Stimulated activated effector memory CD8-positive, alpha-beta T cell treated with anti-CD3 and anti-CD28 coated beads, Interleukin-12 subunit alpha, Interleukin-12 subunit beta, amount 100 ng/mL, for 72 hours (primary cell): ENCODE measurements around the gene GALP.
"Not testable (repeated sequence)": the region's sequence is repeated elsewhere in the genome, so short reads cannot be mapped to it uniquely, and the experiment has no call there.

Source experiments
- ATAC-seq: fragments of 150-1000 bp; cut with Tn5 transposase; 2 replicates; pipeline ENCODE4 v1.10.0; 2021
- DNase-seq, 2 donors: peaks; one replicate each; pipeline ENCODE4 v3.0.0; 2021 to 2022; ENCODE audit warnings: low spot score in 2 of 2
- H3K27ac Mint-ChIP-seq: one replicate; pipeline ENCODE4 v1.8.0; 2022; ENCODE audit warnings: mild to moderate bottlenecking, mixed read lengths
- H3K36me3 Mint-ChIP-seq: one replicate; pipeline ENCODE4 v1.8.0; 2022; ENCODE audit warnings: mild to moderate bottlenecking, mixed read lengths
- H3K4me1 Mint-ChIP-seq: one replicate; pipeline ENCODE4 v1.8.0; 2022; ENCODE audit warnings: mixed read lengths
- H3K4me3 Mint-ChIP-seq: one replicate; pipeline ENCODE4 v1.8.0; 2022; ENCODE audit warnings: mild to moderate bottlenecking, mixed read lengths
- H3K9me3 Mint-ChIP-seq: one replicate; pipeline ENCODE4 v1.8.0; 2022; ENCODE audit warnings: mixed read lengths

The GALP gene

DNA sequence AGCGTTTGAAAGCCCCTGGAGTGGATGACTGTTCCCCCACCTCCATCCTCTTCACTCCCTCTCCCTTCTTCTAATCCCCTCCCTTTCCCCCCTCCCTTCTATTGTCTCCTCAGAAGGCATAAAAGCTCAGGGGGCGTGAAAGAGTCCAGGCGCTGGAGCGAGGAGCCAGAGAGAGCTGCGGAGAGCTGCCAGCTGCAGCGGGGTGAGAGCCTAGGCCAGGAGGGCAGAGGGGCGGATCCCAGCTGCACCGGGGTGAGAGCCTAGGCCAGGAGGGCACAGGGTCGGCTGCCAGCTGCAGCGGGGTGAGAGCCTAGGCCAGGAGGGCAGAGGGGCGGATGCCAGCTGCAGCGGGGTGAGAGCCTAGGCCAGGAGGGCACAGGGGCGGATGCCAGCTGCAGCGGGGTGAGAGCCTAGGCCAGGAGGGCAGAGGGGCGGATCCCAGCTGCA, at the start of gene GALP:
Gene GALP (plus strand): TSS at position 148 of the 447 bp plus-strand sequence. CDS start 1,101 bp downstream, outside the sequence.
- H3K9me3 Mint-ChIP-seq, H3K4me1 Mint-ChIP-seq, ATAC-seq, DNase-seq, H3K4me3 Mint-ChIP-seq, H3K27ac Mint-ChIP-seq, H3K36me3 Mint-ChIP-seq: not testable (repeated sequence)

DNA sequence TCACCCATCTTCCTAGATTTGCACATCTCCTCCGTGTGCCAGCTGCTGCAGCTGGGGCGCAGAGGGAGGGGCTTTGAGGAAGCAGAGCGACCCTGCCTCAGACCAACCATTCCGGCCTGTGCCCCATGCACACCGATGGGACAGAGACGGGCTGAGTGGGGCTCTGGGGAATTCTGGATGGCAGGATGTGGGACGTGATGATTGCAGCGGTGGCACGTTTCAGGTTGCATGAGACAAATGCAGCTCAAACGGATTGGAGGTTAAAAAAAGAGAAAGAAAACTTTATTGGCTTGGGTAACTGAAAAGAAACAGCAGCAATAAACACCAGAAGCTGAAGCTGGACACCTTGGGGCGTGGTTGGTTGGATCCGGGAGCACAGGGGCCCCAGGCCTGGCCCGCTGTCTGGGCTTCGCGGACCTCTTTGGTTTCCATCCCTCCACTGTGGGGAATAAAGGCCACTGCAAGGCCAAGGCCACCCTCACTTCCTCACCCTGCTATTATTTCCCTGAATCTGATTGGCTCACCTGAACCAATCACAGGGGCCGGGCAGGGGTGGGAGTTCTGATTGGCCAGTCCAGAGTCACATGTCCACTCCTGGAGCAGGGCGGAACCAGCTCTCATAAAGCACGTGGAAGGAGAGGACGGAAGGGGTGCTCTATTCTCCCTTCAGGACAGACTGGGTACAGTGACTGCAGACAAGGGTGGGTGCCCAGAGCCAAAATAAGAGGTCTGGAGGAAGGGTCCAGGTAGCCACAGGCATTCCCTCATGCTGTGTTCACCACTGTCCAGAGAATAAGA, 48.6 kb upstream of the GALP start:
- Mint-ChIP-seq H3K4me3 (no peak overlapping the region), H3K27ac (no peak overlapping the region), H3K4me1 (no peaks in the 10 kb centered on the region), H3K9me3 (no peaks in the 10 kb centered on the region), H3K36me3 (no peaks in the 10 kb centered on the region)
- no peak for DNase-seq
- peak; percentile 36 for ATAC-seq

DNA sequence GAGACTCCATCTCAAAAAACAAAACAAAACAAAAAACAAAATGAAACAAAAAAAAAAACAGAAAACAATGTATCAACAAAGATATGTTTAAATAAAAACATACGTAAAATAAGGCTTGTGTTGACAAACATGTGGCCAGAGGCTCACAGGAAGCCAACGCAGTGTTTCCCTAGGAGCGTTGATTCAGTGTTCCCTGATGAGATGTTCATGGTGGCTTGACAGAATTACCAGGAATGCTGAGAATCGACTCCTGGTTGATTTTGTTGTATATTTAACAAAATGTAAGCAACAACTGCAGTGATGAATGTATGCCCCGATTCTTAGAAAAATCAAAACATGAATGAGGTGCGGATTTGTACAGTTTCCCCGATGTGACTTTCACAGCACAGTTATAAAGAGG, 45.8 kb upstream of the GALP start:
- Mint-ChIP-seq H3K9me3 (no peaks in the 10 kb centered on the region), H3K36me3 (no peaks in the 10 kb centered on the region), H3K4me3 (no peak overlapping the region), H3K4me1 (no peaks in the 10 kb centered on the region), H3K27ac (no peak overlapping the region)
- no peak for ATAC-seq
- DNase-seq: no peak

DNA sequence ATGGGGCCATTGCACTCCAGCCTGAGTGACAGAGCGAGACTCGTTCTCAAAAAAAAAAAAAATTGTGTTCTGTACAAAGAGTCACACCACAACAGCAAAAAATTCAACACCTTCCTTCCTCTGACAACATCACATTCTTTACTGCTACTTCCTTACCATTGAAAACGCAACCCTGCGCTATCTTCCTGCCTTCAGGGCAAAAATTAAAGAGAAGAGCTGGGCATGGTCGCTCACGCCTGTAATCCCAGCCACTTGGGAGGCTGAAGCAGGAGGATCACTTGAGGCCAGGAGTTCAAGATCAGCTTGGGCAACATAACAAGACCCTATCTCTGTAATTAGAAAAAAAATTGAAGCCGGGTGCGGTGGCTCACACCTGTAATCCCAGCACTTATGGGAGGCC, 44.2 kb upstream of the GALP start:
- no peak overlapping the region for H3K27ac Mint-ChIP-seq
- H3K36me3 Mint-ChIP-seq: no peaks in the 10 kb centered on the region
- no peak for DNase-seq
- H3K9me3 Mint-ChIP-seq: no peaks in the 10 kb centered on the region
- no peak overlapping the region for H3K4me3 Mint-ChIP-seq
- no peak for ATAC-seq
- no peaks in the 10 kb centered on the region for H3K4me1 Mint-ChIP-seq

DNA sequence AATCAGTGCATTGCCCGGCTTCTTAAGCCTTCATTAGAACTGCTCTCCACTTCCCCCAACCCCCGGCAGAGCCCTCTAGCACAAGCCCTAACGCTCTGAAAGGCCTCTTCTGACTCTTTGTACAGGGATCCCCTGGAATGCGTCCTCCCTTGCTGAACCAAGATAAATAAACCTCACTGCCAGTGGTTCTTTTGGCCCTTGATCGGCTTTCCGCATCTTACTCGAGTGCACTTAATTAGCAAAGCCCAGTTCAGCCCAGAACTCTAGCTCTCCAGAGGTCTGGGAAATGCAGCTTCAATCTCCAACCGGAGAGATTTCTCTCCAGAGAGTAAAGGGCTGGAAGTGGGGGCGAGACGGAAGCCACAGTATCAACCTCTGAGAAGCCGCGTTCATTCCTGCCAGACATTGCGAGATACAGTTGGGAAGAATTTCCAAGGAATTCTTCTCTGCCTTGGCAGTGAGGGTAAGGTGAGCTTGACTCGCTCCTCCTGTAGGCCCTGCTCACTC, 43.4 kb upstream of the GALP start:
- DNase-seq (no peak), ATAC-seq (no peak)
- no peak overlapping the region for H3K27ac Mint-ChIP-seq
- H3K4me1 Mint-ChIP-seq: no peaks in the 10 kb centered on the region
- H3K4me3 Mint-ChIP-seq: no peak overlapping the region
- no peaks in the 10 kb centered on the region for H3K36me3 Mint-ChIP-seq
- H3K9me3 Mint-ChIP-seq: no peaks in the 10 kb centered on the region

DNA sequence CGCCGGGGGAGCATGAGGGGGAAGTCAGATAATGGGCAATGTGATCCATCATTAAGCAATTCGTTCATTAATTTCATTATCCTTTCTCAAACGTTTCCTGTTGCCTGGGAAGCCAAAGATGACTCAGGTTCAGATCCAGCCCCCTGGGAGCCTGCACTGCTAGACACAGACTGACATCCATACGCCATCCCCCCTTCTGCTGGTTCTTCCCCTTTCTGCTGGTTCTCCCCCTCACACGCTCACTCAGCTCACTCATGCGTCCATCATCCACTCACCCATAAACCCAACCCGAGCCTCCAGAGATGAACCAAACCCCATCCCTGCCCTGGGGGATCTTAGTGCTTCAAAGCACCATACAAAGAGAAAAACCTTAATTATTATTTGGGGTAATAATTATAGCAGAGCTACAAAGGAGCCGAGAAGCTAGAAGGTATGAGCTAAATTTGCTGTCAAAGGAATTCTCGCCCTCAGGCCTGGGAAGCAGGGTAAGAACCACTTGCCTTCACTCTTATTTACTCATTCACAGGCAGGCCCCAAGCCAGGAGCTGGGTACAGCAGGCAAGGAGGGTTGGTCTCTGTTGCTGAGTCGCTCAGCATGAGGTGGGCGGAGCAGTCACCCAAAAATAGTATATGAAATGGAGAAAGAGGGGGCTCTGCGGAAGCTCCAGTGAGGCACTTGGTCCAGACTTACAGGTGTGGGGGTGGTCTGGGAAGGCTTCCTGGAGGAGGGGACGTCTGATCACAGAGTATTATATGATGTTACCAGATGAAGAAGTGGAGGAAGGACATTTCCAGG, 41.8 kb upstream of the GALP start:
- DNase-seq (no peak), ATAC-seq (peak; percentile 45)
- Mint-ChIP-seq H3K27ac (no peak overlapping the region), H3K4me3 (no peak overlapping the region), H3K9me3 (no peaks in the 10 kb centered on the region), H3K4me1 (no peaks in the 10 kb centered on the region), H3K36me3 (peaks cover 4% of the 10 kb centered on the region)

DNA sequence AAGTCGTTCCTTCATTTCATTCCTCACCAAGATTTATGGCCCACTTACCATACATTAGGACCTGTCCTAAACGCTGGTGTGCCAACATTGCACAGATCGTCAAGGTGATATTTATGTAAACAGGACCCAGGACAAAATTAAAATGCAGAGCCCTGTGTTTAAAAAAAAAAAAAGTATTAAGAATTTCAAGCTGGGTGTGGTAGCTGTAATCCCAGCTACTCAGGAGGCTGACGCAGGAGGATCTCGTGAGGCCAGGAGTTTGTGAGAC, 41.2 kb upstream of the GALP start:
- ATAC-seq (no peak), DNase-seq (no peak)
- H3K4me3 Mint-ChIP-seq: no peak overlapping the region
- H3K4me1 Mint-ChIP-seq: peaks cover 2% of the 10 kb centered on the region
- H3K9me3 Mint-ChIP-seq: no peaks in the 10 kb centered on the region
- H3K36me3 Mint-ChIP-seq: peaks cover 4% of the 10 kb centered on the region
- no peak overlapping the region for H3K27ac Mint-ChIP-seq

DNA sequence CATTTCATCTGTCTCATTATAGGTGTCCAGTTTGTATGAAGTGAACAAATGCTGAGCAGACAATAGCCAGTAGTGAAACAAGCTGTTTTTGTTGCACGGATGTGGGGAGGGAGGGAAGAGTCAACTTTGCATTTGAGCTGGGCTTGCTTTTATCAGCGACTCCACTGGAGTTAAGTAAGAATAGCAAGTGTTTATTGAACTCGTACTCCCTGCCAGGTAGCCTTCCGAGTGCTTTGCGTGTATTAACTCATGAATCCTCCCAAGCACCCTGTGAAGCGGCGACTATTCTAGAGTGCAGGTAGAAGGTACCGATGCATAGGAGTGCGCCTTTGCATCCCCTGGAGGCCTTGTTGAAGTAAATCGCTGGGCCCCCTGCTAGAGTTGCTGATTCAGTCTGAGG, 39.4 kb upstream of the GALP start:
- DNase-seq (no peak), ATAC-seq (no peak)
- Mint-ChIP-seq H3K27ac (no peak overlapping the region), H3K4me1 (peaks cover 17% of the 10 kb centered on the region), H3K4me3 (no peak overlapping the region), H3K36me3 (peaks cover 21% of the 10 kb centered on the region), H3K9me3 (no peaks in the 10 kb centered on the region)

DNA sequence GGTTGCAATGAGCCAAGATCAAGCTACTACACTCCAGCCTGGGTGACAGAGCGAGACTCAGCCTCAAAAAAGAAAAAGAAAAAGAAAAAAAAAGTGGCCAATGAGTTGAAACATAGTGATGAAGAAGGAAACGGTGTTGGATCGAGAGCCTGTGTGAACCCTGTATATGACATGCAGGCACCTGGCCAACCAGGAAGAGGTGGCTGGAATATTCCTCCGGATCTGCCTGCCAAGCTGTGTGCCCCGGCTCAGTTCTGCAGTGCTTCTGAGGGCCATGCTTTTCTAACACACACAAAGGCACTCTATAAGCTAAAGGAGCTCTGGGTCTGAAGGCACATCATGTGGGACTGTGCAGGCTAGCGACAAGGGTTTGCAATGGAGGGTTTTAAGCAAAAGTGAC, 38.4 kb upstream of the GALP start:
- H3K36me3 Mint-ChIP-seq: peaks cover 21% of the 10 kb centered on the region
- no peak for ATAC-seq
- H3K4me3 Mint-ChIP-seq: no peak overlapping the region
- no peaks in the 10 kb centered on the region for H3K9me3 Mint-ChIP-seq
- H3K4me1 Mint-ChIP-seq: peaks cover 23% of the 10 kb centered on the region
- no peak for DNase-seq
- no peak overlapping the region for H3K27ac Mint-ChIP-seq

DNA sequence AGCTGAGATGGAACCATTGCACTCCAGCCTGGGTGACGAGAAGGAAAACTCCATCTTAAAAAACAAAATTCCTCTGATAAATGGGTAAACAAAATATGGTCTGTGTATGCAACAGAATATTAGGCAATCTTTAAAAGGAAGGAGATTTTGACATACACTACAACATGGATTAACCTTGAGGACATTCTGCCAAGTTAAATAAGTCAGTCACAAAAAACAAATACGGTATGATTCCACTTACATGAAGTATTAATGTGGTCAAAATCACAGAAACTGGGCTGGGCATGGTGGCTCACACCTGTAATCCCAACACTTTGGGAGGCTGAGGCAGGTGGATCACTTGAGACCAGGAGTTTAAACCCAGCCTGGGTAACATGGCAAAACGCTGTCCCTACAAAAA, 37.7 kb upstream of the GALP start:
- DNase-seq (no peak), ATAC-seq (no peak)
- H3K4me3 Mint-ChIP-seq: peak overlapping the region; percentile 96
- no peaks in the 10 kb centered on the region for H3K9me3 Mint-ChIP-seq
- H3K36me3 Mint-ChIP-seq: peaks cover 21% of the 10 kb centered on the region
- no peak overlapping the region for H3K27ac Mint-ChIP-seq
- H3K4me1 Mint-ChIP-seq: peaks cover 29% of the 10 kb centered on the region

DNA sequence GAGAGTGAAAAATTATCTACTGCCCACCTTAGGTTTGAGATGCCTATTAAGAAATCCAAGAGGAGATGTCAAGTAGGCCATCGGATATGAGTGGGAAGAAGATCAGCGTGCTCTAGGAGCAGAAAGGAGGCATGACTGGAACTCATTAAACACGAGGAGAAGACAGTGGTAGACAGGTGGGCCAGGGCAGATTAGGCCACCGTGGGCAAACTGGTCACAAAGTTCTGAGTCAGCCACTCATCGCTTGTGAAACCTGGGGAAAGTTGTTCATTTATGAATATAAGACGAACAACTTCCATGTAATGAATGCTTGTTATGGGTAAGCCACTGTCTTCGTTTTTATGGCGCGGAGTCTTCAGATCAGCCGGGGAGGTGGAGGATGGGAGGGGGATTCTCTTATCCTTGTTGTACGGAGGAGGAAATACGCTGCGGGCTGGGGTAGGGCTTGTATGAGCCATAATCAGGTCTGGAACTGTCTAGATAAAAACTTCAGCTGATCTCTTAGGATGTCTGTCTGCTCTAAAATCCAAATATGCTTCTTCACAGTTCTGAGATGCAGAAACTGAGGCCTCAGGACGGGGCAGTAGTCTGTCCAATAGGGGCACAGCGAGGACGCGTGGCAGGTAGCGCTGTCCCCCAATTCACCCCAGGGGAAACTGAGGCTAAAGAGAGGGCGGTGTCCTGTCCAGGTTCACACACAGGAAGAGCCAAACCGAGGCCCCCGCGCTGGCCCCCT, 35.8 kb upstream of the GALP start:
- peak overlapping the region; percentile 96 for H3K4me3 Mint-ChIP-seq
- H3K36me3 Mint-ChIP-seq: peaks cover 21% of the 10 kb centered on the region
- H3K9me3 Mint-ChIP-seq: no peaks in the 10 kb centered on the region
- peak overlapping the region; percentile 98 for H3K27ac Mint-ChIP-seq
- no peak for DNase-seq
- no peak for ATAC-seq
- peaks cover 46% of the 10 kb centered on the region for H3K4me1 Mint-ChIP-seq

DNA sequence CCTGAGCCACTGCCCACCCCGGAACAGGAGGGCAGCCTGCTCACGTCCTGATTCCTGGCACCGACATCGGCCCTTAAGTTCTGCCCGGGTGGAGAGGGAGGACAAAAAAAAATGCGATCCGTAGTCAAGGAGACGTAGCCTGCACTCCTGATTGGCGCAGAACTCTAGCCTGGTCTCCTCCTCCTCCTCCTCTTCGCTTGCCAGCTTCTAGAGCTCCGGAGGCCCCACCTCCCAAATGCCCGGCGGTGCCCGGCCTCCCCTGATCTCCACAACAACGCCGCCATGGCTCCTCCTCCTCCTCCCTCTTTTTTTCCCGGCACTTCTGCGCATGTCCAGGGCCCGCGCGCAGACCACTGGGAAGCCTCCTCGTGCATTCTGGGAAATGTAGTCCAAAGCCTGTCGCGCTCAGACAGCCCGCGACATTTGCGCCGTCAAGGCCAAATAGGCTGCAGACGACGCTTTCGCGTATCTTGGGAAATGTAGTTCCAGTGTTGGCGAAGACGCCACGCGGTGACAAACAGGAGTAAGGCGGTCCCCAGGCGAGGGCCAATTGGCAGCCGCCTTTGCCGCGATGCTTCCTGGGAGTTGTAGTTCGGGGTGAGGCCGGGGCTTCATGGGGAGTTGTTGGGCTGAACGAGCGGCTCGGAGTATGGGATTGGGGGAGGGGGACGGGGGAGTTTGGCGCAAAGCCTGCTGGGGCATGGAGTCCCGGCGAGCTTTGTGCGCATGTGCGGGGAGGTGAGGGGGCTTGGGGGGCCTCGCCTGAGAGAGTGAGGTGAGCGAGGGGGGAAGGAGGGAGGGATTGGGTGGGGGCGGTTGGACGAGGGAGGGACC, 35.0 kb upstream of the GALP start, which contains the start of gene ZNF444:
Gene ZNF444 (plus strand): TSS at position 705 of the 834 bp plus-strand sequence. CDS start 5,625 bp downstream, outside the sequence.
- Mint-ChIP-seq H3K4me3 (peak within 1 kb of the TSS; percentile 96), H3K4me1 (peaks cover 46% of the 10 kb centered on the region), H3K27ac (peak within 1 kb of the TSS; percentile 98), H3K9me3 (no peaks in the 10 kb centered on the region), H3K36me3 (peaks cover 21% of the 10 kb centered on the region)
- peak; percentile 93 for ATAC-seq
- DNase-seq: peak; percentile 94 to 99

DNA sequence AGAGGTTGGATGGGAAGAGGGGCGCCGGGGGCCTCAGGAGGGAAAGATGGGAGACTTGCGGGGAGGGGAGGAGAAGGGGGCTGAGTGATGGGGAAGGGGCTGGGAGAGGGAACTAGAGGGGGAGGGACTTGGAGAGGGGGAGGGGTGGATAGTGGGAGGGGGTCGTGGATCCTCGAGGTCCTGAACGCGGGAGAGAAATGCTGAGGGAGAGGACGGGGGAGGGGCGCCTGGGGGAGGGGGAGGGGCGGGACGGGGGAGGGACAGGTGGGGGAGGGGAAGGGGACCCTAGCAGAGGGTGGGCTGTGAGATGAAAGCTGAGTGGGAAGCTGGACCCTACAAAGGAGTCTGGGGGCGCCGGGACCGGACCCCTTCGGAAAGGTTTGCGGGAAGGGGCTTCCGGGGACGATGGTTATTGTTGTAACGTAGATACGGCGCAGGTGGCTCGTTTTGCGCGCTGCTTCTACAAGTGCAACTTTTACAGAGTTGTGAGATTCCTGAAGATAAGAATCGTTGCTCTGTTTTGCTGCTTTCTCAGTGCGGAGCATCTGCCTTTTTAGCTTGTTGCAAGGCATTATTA, 34.3 kb upstream of the GALP start:
- Mint-ChIP-seq H3K36me3 (peaks cover 26% of the 10 kb centered on the region), H3K9me3 (no peaks in the 10 kb centered on the region), H3K4me3 (peak overlapping the region; percentile 96), H3K4me1 (peaks cover 46% of the 10 kb centered on the region), H3K27ac (peak overlapping the region; percentile 98)
- ATAC-seq (no peak), DNase-seq (no peak)

DNA sequence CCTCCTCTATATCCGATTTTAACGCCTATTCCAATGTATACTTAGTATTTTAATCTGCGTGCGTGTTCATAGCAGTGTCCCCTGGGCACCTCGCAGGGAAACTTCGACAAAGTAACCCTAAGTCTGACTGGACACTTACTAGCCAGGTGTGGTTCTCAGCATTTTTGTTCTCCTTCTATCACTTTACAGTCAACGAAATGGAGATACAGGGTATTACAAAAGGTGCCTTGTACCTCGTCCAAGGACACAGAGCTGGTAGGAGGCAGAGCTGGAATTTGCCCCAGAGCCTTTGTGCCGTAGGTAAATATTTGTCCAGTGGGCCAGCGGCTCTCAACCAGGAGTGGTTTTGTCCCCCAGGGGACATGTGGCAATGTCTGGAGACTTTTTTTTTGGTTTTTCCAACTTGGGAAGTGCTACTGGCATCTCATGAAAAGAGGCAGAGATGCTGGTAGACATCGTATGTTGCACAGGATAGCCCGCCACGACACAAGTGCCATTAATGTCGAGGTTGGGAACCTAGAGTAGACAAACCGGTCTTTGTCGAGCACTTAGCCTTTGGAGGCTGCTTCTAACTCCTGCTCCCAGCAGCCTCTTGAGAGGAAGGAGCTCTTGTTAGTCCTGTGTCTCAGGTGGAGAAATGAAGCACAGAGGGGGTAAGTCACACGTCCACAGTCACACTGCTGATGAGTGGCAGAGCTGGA, 33.6 kb upstream of the GALP start:
- Mint-ChIP-seq H3K4me3 (peak overlapping the region; percentile 96), H3K9me3 (no peaks in the 10 kb centered on the region), H3K36me3 (peaks cover 30% of the 10 kb centered on the region), H3K27ac (peak overlapping the region; percentile 98), H3K4me1 (peaks cover 46% of the 10 kb centered on the region)
- ATAC-seq (no peak), DNase-seq (no peak)
